HCT116 (cell line): ENCODE measurements around the gene TMED10.

Experiments used
- CTCF ChIP-seq, 3 experiments: fragments of 200-600 bp in 1 of 3; sonication (generic) in 1 of 3; IDR thresholded peaks in 2 of 3; conservative IDR thresholded peaks in 1 of 3; 2 replicates each; pipeline ENCODE4 v1.5.1; 2012 to 2017; ENCODE audit warnings: low read depth in 2 of 3, low read length in 2 of 3, antibody characterized with exemption in 1 of 3, borderline replicate concordance in 1 of 3, control low read depth in 1 of 3, mild to moderate bottlenecking in 1 of 3, mixed read lengths in 1 of 3, mixed run types in 1 of 3, moderate library complexity in 1 of 3; ENCODE audit not compliant: insufficient read depth in 1 of 3
- EZH2 ChIP-seq: fragments of 200-600 bp; sonication (generic); IDR thresholded peaks from 2 replicates; pipeline ENCODE4 v1.6.1; 2017; ENCODE audit warnings: antibody characterized with exemption, mixed run types
- FOSL1 ChIP-seq: IDR thresholded peaks from 2 replicates; pipeline ENCODE4 v1.6.1; 2012; ENCODE audit warnings: low read depth
- MAX ChIP-seq: IDR thresholded peaks from 2 replicates; pipeline ENCODE4 v1.6.1; 2012
- POLR2A ChIP-seq: IDR thresholded peaks from 2 replicates; pipeline ENCODE4 v1.7.0; 2011; ENCODE audit warnings: borderline replicate concordance; ENCODE audit not compliant: insufficient read depth, insufficient read length; ENCODE audit errors: extremely low read depth
- POLR2AphosphoS5 ChIP-seq: IDR thresholded peaks from 2 replicates; pipeline ENCODE4 v1.6.1; 2011; ENCODE audit warnings: mild to moderate bottlenecking, low read depth, low read length, moderate library complexity
- RAD21 ChIP-seq: IDR thresholded peaks from 2 replicates; pipeline ENCODE4 v1.6.1; 2012; ENCODE audit warnings: low read depth, mild to moderate bottlenecking
- SIN3A ChIP-seq: IDR thresholded peaks from 2 replicates; pipeline ENCODE4 v1.6.1; 2012; ENCODE audit warnings: low read depth
- SP1 ChIP-seq: IDR thresholded peaks from 2 replicates; pipeline ENCODE4 v1.6.1; 2012; ENCODE audit warnings: low read depth
- SRF ChIP-seq: IDR thresholded peaks from 2 replicates; pipeline ENCODE4 v1.6.1; 2012; ENCODE audit warnings: low read depth
- YY1 ChIP-seq: IDR thresholded peaks from 2 replicates; pipeline ENCODE4 v1.6.1; 2011; ENCODE audit warnings: low read length, low read depth, moderate library complexity, mild to moderate bottlenecking; ENCODE audit not compliant: insufficient replicate concordance; ENCODE audit errors: extremely low read depth
- ZFX ChIP-seq: fragments of 450-650 bp; IDR thresholded peaks from 2 replicates; pipeline ENCODE4 v1.6.1; 2017

- TF ChIP-seq CTCF (IDR thresholded peaks at IDR 0.05 in 2 of 3, conservative IDR thresholded peaks at IDR 0.05 in 1 of 3; ENCODE audit: borderline replicate concordance in 1 of 3, insufficient read depth in 1 of 3, low read depth in 2 of 3, low read length in 2 of 3), result no peak
- TF ChIP-seq YY1, result no peak
- TF ChIP-seq EZH2, result no peak
- no peak for TF ChIP-seq ZFX
- TF ChIP-seq SP1, result no peak
- TF ChIP-seq SIN3A, result no peak
- no peak for TF ChIP-seq MAX
- TF ChIP-seq FOSL1, result no peak
- no peak for TF ChIP-seq POLR2A
- TF ChIP-seq RAD21, result no peak
- TF ChIP-seq POLR2AphosphoS5, result no peak
- TF ChIP-seq SRF, result no peak
Observed at GRCh38 chr14:75094896-75095295, 81.5 kb downstream of the TMED10 start.
